ENCODE results near the gene SLN.
"Not testable (repeated sequence)": the region's sequence is repeated elsewhere in the genome, so short reads cannot be mapped to it uniquely, and the experiment has no call there.

Gene SLN

DNA sequence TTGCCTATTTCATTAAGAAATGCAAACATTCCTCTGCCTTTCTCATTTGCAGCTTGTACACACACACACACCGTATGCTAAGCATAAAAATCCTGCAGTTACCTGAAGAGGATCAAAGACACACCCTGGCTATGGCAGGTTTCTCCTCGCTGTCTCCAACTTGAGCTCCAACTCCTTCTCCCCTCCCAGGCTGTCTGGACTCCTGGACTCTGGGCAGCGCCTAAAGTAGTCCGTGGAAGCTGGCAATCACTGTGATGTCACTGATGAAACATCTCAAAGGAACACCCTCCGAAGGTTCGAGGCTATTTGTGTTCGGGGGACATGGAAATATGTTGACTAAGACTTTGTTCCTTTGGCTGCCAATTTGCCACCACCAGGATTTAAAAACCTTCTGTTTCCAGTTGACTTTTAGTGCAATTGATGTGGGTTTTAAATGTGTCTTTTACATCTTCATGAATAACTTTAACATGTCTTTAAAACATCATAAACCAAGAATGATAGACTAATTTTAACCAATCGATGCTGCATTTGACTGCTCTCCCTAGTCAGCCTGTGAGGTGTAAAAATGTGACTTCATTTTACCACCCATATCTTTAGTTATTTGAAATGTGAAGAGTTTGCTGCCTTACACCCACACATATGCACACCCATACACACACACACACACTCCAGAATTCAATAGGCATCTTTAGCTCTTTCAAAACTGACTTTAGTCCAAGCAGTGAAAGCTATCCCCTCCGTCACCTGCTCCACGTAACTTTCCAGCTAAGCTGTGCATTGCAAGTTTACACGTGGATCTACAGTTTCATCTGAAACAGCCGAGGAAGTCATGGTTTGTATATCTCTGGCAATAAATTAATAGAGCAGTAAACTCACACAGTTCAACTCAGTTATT is at the start of gene SLN:
SLN (minus strand) TSS at position 196 of the 895 bp plus-strand sequence.
- Histone ChIP-seq H3K36me3 (no peaks in the 10 kb centered on the region), H3K27me3 (peaks cover 0 to 3% of the 10 kb centered on the region in 2 donors), H3K27ac (no peak within 1 kb of the TSS), H3K9me3 (no peaks in the 10 kb centered on the region), H3K4me3 (no peak within 1 kb of the TSS), H3K4me1 (no peaks in the 10 kb centered on the region)
- DNase-seq, result no peak
- TF ChIP-seq, protein P1, sequence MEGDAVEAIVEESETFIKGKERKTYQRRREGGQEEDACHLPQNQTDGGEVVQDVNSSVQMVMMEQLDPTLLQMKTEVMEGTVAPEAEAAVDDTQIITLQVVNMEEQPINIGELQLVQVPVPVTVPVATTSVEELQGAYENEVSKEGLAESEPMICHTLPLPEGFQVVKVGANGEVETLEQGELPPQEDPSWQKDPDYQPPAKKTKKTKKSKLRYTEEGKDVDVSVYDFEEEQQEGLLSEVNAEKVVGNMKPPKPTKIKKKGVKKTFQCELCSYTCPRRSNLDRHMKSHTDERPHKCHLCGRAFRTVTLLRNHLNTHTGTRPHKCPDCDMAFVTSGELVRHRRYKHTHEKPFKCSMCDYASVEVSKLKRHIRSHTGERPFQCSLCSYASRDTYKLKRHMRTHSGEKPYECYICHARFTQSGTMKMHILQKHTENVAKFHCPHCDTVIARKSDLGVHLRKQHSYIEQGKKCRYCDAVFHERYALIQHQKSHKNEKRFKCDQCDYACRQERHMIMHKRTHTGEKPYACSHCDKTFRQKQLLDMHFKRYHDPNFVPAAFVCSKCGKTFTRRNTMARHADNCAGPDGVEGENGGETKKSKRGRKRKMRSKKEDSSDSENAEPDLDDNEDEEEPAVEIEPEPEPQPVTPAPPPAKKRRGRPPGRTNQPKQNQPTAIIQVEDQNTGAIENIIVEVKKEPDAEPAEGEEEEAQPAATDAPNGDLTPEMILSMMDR (IDR thresholded peaks at IDR 0.05), result no peak
- intact Hi-C loops (cut with DNase I; ENCODE audit: low total_unique reads), result no loop called here

DNA sequence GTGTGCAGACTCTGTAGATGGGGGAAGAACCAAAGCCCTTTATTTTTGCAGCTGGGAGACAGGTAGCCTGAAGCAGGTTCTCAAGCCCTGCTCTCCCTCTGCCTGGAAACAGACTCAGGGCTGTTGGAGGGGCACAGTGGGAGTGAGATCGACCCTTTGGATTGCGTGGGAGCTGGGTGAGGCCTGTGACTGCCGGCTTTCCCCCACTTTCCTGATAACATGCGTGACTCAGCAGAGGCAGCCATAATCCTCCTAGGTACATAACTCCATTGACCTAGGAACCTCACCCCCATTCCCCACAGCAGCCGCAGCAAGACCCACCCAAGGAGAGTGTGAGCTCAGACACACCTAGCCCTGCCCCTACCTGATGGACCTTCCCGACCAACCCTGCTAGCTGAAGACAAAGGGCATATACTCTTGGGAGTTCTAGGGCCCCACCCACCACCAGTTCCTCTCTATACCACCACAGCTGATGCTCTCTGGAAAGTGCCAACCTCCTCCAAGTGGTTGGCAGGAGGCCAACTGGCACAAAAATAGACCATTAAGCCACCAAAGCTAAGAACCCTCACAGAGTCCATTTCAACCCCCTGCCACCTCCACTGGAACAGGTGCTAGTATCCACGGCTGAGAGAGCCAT is 47.0 kb upstream of the SLN start:
- H3K36me3 ChIP-seq; H3K27ac ChIP-seq; H3K4me1 ChIP-seq; H3K4me3 ChIP-seq; H3K9me3 ChIP-seq; intact Hi-C loops (cut with DNase I; ENCODE audit: low total_unique reads); DNase-seq; H3K27me3 ChIP-seq: not testable (repeated sequence)

DNA sequence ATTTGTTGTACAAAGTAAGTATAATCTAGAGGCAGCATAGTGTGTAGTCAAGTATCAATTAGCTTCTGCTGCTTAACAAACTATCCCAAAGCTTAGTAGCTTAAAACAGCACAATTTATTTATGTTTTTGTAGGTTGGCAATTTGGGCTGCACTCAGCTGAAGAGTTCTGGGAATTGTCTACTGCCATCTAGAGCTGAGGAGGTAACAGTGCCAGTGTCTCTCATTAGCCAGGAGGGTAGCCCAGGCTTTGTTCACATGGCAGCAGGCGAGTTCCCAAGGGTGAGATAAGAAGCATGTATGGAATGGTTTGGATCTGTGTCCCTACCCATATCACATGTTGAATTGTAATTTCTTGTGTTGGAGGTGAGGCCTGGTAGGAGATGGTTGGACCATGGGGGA is 45.8 kb upstream of the SLN start:
- intact Hi-C loops (cut with DNase I; ENCODE audit: low total_unique reads), result no loop called here
- H3K4me1 ChIP-seq, result no peaks in the 10 kb centered on the region
- no peak overlapping the region for H3K4me3 ChIP-seq
- no peaks in the 10 kb centered on the region for H3K27me3 ChIP-seq
- no peaks in the 10 kb centered on the region for H3K36me3 ChIP-seq
- no peak overlapping the region for H3K27ac ChIP-seq
- TF ChIP-seq, protein P1 (IDR thresholded peaks at IDR 0.05), result no peak
- H3K9me3 ChIP-seq, result no peaks in the 10 kb centered on the region
- no peak for DNase-seq

DNA sequence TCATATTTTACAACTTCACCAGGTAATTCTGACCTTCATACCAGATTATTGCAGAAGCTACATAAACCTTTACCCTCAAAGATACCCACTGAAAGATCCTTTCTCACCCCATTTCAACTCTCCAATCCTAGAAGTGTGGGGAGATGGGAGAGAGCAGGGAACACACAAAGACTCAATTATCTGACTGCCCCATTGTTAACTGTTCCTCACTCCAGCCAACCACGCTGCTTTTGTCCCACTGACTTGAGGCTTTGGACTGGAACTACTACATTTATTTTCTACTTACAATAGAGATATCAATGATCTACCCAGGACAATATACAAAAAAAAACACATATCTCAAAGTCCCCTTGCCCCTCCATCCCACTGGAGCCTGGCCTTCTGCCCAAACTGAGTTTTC is 44.7 kb upstream of the SLN start:
- no peaks in the 10 kb centered on the region for H3K36me3 ChIP-seq
- no peaks in the 10 kb centered on the region for H3K9me3 ChIP-seq
- TF ChIP-seq, protein P1 (IDR thresholded peaks at IDR 0.05), result no peak
- H3K27ac ChIP-seq, result no peak overlapping the region
- H3K27me3 ChIP-seq, result no peaks in the 10 kb centered on the region
- no peaks in the 10 kb centered on the region for H3K4me1 ChIP-seq
- H3K4me3 ChIP-seq, result no peak overlapping the region
- DNase-seq, result no peak
- intact Hi-C loops (cut with DNase I; ENCODE audit: low total_unique reads), result no loop called here

DNA sequence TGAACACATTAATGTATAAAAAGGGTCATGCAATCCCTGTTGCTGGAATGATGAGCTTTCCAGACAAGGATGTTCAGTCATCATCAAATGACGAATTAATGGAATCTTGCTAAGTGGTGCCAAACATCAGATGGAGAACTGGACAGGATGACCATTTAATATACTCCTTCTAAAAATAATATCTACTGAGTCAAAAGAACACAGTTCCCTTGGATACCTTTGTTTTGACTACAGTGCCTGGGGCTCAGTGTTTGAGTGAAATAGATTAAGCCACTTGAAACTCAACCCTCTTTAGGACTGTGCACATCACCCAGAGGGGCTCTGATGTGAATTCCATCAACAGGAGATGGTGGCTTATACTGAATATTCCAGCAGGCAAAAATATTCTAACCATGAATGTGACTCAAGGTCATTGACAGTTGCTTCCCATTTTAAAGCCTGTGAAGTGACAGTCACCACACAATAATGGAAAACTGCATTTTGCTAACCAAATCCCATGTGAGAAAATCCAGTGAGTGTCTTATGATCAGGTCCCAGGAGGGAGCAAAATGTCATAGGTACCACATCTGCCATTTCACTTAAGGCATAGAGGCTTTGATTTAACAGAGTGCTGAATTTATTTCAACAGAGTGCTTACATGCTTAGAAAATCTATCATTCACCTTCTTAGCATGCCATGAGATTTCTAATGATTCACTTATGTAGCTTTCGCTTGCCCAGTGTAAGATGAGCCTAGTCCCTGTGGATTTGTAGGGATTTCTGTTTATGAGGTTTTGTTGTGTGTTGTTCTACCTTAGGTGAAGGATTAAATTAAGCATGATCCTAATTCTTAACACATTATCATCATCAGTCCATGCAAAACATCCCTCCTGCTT is 41.3 kb upstream of the SLN start:
- no peak overlapping the region for H3K4me3 ChIP-seq
- H3K36me3 ChIP-seq, result no peaks in the 10 kb centered on the region
- no peak for DNase-seq
- H3K27me3 ChIP-seq, result no peaks in the 10 kb centered on the region
- intact Hi-C loops (cut with DNase I; ENCODE audit: low total_unique reads), result no loop called here
- TF ChIP-seq, protein P1 (IDR thresholded peaks at IDR 0.05), result no peak
- H3K27ac ChIP-seq, result no peak overlapping the region
- H3K9me3 ChIP-seq, result no peaks in the 10 kb centered on the region
- no peaks in the 10 kb centered on the region for H3K4me1 ChIP-seq

All from tibial artery (tissue), 4 donors.